HG03571 (cell line): ENCODE measurements around the gene SPECC1L.

Experiments used
- ATAC-seq: cut with Tn5 transposase; IDR thresholded peaks from one replicate; pipeline ENCODE4 v1.9.1; 2021; ENCODE audit not compliant: unreplicated experiment

The SPECC1L gene

DNA sequence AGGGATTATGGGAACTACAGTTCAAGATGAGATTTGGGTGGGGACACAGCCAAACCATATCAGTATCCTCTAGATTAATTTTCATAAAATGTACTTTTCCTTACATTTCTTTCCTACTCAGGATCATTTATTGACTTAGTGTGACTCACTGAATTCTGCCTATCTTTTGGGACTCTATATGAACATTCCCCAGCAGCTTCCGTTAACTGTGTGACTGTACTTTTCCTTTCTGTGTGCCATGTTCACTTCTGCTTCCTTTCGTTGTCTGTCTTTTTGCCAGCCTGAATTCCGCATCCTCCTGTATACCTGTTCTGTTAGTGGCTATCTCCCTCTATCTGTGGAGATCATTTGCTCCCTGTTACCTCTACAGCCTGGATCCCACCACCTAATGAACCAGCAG, 48.8 kb downstream of the SPECC1L start:
- no peak for ATAC-seq

DNA sequence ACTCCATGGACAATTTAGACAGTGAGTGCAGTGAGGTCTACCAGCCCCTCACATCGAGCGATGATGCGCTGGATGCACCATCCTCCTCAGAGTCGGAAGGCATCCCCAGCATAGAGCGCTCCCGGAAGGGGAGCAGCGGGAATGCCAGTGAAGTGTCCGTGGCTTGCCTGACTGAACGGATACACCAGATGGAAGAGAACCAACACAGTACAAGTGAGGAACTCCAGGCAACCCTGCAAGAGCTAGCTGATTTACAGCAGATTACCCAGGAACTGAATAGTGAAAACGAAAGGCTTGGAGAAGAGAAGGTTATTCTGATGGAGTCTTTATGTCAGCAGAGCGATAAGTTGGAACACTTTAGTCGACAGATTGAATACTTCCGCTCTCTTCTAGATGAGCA, 51.4 kb downstream of the SPECC1L start:
- ATAC-seq: no peak

DNA sequence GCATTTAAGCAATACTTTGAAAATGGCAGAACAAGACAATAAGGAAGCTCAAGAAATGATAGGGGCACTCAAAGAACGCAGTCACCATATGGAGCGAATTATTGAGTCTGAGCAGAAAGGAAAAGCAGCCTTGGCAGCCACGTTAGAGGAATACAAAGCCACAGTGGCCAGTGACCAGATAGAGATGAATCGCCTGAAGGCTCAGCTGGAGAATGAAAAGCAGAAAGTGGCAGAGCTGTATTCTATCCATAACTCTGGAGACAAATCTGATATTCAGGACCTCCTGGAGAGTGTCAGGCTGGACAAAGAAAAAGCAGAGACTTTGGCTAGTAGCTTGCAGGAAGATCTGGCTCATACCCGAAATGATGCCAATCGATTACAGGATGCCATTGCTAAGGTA, 51.9 kb downstream of the SPECC1L start:
- no peak for ATAC-seq

DNA sequence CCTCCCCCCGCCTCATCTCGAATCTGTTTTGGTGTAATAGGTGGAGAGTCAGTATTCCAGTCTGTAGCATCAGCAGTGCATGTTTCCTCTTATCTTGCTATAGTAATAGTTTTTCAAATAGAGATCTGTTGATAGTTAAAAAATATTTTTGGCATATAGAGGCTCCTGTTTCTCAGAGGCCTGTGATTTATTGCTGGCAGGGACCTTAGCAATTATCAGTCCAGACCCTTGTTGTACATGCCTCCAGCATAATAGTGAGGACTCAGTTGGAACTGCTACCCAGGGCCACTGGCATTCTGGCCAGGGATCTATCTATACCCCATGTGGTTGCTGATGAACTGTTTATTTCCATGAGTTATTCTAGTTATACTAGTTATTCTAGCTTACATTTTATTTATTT, 52.6 kb downstream of the SPECC1L start:
- no peak for ATAC-seq

DNA sequence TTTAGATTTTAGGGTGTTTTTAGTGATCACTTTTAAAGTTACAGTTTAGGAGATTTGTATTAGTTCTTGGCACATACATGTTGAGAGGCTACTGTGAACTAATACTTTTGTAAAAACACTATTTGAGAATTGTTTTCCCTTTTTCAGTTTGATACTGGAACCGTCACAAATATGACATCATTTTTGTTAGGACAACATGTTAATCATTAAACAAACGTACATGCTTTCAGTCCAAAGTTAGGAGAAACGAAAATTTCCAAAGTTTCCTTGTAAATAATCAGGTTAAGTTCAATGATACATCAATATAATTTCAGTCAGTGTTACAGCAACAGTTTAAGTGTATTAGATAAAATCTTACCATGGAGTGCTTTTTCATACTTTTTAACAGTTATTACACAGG, 53.1 kb downstream of the SPECC1L start:
- no peak for ATAC-seq

DNA sequence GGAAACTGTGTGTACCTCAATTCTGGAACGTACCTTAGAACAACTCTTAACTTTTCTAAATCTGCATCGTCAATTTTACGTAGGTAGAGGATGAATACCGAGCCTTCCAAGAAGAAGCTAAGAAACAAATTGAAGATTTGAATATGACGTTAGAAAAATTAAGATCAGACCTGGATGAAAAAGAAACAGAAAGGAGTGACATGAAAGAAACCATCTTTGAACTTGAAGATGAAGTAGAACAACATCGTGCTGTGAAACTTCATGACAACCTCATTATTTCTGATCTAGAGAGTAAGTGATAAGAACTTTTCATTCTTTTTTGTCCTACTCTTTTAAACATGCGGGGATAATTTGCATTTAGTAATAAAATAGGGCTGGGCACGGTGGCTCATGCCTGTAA, 53.5 kb downstream of the SPECC1L start:
- no peak for ATAC-seq

DNA sequence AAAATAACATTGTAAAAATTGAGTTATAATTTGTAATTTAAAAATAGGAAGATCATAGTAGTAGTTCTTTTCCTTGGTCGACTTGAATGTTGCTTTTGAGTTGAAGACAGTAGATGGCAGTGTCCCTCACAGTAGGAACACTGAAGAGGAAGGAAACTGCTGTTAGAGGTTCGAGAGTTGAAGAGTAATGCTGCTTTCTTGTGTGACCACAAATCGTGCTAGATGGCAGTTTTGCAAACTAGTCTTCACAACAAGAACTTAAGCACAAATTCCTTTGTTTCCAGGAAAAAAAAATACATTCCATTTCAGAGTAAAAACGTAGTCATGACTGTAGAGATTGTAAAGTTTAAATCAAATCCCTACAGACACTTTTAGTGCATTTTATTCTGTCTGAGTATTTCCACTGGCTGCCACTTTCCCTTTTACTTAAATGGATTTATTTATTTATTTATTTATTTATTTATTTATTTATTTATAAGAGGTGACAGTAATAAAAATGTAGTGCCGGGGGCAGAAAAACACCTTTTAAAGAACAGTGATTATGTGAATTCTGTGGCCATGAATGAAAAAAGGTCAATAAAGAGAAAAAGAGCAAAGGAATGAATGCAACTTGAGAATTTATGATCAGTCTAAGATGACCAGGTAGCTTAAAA, 54.6 kb downstream of the SPECC1L start:
- ATAC-seq: no peak

DNA sequence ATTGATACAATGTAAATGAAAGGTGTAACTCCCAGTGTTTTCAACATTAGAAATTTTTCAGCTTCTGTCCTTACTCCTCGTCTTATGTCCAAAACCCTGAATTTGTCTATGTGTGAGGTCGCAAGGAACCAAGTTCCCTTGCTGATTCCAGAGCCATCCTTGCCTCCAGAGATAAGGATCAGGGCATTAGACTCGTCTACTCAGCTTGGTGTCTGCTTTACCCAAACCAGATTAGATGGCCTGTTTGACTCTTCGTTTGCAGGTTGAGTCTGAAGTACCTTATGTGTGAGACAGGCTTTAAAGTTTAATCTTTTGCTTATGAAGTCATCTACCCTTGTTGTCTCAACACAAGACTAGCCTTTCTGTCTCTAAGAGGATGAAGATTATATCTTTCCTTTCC, 55.6 kb downstream of the SPECC1L start:
- ATAC-seq: no peak

DNA sequence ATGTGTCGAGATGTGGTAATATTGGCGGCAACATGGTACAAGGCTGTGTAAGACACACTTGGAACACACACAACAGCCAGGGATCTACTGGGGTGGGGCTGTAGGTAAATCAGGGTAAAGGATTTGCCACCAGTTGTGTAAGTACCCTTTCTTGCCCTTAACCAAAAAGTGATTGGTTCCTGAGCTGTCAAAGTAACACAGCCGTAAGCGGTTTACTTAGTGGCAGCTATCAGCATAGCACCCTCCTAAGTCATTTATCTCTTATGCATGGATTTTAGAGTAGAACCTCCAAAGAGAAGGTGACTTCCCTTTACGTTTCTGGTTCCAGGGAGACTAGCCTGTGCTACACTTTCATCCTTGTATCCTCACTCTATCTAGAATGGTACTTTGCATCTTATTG, 57.2 kb downstream of the SPECC1L start:
- no peak for ATAC-seq

DNA sequence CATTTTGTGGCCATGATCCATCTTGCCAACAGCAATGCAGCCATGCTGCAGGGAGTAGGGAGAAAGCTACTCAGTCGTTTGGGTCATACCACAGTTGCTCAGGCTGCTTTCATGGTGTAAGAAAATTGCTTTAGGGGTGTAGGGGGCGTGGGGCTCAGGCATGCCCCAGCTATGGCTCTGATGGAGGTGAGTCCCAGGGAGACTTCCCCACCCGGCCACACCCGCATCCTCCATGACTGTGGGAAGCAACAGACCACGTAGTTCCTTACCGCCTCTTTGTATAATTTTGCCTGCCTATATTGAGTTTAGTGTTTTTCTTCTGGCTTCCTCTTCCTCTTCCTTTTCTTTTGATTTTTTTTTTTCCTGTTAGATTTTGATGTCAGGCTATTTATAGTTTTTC, 58.8 kb downstream of the SPECC1L start:
- no peak for ATAC-seq

DNA sequence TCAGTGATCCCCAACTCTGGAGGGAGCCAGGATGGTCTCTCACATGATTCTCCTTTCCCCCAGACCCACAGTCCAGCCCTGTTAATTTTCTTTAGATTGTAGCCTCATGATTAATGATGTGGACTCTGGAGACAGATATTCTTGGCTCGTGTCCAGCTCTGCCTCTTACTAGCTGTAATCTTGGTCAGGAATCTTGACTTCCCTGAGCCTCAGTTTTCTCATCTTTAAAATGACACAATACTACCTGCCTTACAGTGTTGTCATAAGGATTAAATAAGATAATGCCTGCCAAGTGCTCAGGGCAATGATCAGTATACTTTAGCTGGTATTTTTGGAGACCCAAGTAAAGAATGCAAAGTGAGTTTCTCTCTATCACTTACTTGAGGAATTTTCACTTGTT, 60.0 kb downstream of the SPECC1L start:
- ATAC-seq: no peak

DNA sequence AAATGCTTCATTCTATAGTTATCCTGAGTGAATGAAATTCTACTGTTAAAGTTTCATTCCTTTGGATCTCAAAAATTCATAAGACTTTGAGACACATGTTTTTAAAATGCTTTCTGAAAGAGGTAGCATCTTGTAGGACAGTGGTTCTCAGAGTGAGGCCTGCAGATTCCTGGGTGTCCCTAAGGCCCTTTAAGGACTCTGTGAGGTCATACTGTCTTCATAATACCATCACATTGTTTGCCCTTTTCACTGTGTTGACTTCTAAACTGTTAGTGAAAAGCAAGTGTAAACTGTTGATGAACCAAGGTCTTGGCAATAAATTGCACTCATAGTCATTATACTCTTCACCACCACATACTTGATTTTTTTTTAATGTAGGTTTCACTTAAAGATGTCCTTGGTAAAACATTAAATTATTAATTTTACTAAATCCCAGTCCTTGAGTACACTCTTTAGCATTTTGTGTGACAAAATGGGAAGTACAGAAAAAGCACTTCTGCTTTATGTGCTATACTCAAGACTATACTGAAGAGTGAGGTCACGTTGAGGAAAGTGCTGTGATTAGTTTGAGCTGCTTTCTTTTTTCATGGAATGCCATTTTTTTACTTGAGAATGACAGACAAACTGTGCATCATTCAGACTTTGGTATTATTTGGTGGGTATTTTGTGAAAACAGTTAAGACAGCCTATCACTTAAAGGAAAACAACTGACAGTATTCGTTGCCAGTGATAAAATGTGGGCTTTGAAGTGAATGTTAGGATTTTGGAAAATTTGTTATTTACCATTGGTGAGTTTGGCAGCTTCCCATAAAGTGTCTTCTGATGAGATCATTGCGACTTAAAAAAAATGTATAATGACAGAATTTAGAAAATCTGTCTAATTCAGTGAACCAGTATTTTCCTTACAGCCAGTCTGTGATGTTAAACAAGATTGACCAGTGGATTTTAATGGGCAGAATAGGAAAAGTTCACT, 61.1 kb downstream of the SPECC1L start:
- ATAC-seq: no peak

DNA sequence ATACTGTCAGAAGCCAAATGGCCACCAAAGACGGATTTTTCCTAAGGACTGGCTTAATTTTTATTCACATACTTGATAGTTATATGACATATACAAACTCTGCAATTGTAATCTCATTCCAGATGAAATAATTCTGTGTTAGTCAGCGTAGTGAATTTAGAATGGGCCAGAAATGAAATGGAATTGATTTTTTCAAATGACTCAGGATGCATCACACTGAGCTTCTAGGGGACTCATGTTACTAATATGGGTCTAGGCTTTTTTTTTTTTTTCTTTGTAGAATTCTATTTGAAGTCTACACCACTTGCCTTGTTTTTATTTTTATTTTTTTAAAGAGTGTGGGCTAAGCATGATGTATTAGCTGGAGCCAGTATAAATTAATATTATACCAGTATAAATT, 62.7 kb downstream of the SPECC1L start:
- ATAC-seq: no peak

DNA sequence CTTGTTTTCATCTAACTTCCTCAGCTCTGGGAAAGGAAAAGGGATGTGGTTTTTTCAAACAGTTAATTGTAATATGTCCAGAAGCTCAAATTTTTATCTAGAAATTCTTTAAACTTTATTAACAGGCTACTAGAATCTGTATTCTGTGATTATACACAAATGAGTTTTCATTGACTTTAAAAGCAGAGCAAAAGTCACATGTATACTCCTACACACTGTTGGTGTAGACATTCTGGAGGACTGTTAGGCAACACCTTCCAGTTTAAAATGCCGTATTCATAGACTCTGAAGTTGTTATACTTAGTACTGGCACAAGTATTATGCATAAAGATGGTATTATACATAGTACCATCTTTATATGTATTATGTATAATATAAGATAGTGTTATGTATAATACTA, 64.9 kb downstream of the SPECC1L start:
- no peak for ATAC-seq

DNA sequence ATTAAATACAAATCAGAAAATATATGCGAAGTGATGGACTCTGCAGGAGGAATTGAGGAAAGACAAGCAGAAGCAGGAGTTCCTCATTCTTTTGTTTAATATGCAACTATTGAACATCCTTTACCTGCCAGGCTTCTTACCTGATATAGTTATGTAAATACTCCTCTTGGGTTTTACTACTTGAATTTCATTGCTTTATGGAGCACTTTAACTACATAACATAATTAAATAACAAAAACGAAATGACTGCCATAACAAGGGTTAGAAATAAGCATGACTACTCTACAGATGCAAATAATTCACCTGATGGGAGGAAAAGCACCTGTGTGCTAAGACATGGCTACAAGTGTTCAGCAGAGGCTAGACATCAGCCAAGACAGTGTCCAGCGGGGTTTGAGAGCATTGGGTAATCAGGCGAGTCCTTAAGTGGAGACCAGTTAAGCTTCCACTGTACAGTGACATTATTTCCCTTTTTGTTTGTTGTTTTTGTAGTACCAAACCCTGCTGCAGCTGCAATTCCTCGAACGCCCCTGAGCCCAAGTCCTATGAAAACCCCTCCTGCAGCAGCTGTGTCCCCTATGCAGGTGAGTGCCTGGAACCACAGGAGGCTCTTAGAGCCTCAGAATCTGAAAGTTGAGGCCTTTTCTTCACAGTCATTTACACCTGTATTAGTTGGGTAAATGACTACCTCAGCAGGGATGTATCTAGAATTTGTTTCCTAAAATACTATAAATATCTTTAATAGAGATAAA, 67.4 kb downstream of the SPECC1L start:
- no peak for ATAC-seq

DNA sequence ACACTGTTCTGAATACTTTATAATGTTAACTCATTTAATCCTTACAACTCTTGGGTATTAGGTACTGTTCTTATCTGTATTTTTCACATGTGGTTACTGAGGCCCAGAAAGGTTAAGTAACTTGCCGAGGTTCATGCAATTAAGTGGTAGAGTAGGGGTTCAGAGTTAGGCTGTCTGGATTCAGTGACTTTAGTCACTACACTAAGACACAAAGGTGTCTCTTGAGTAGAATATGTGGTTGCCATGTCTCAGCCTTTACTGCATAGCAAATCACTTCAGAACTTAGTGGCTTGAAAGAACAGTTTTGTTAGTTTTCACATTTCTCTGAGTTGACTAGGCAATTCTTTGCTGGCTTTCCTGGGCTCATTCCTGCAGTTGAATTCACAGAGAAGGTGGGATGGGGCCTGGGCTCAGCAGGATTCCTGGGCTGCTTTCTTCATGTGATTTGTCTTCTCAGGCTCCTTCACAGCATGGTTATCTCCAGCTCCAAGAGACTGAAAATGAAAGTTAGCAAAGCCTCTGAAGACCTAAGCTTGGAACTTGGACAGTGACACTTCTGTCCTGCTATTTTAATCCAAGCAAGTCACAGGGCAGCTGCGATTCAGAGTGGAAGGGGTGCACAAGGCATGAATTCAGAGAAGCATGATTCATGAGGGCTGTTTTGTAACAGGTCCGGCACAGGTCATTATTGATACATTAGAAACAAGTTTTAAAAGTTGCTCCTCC, 68.3 kb downstream of the SPECC1L start:
- no peak for ATAC-seq

DNA sequence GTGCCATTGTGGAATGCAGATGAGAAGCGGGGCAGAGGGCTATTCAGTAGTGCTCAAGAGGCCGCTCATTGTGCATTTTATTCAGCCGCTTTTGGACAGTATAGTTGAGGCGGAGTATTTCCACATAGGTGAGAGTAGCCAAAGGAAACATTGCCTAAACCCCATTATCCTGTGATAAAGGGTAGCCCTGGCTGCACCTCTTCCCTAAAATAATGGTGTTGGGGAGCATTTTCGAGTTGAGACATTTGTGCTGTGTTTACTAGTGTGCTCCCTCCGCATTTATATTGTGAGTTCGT, 68.8 kb downstream of the SPECC1L start:
- no peak for ATAC-seq

DNA sequence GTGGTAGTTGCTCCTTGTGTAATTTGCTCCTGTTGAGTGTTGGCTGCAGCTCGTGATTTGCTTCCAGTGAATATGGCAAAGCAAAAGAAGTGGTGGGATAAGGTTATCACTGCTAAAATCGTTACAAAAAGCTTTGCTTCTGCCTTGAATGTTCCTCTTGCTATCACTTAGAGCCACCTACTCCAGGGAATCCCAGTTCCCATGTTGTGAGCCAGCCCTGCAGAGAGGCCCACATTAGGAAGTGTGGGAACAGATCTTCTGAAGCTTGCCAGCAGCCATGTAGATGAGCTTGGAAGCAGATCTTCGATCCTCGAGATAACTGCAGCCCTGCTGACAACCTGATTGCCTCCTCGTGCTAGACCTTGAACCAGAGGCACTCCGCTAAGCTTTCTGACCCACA, 71.0 kb downstream of the SPECC1L start:
- ATAC-seq: no peak

DNA sequence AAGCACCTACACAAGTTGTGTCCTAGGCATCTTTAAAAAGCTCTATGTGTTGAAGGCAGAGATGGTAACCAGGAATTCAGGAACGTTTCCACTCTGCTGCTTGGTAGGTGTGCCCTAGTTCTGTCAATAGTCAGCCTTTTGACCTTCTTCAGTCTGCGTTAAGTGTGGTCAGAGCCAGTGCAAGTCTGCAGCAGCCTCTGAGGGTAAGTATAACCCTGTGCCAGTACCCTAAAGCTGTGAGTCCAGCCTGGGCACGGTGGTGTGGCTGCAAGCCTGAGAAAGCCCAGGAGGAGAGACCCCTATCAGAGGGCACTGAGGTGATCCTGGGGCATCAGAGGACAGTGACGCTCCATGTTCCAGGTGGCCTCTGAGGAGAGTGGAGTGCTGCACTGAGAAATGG, 80.0 kb downstream of the SPECC1L start:
- ATAC-seq: no peak

DNA sequence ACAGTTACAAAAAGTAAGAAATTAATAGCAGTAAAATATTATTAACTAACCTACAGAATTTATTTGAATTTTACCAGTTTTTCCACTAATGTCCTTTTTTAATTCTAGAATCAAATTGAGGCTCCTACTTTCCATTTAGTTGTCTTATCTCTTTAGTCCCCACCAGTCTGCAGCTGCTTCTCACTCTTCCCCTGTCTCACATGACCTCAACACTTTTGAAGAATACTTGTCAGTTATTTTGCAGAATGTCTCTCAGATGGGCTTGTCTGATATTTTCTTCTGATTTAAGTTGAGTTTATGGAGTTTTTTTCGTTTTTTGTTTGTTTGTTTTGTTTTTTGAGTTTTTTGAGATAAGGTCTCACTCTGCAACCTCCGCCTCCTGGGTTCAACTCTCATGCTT, 82.5 kb downstream of the SPECC1L start:
- no peak for ATAC-seq

DNA sequence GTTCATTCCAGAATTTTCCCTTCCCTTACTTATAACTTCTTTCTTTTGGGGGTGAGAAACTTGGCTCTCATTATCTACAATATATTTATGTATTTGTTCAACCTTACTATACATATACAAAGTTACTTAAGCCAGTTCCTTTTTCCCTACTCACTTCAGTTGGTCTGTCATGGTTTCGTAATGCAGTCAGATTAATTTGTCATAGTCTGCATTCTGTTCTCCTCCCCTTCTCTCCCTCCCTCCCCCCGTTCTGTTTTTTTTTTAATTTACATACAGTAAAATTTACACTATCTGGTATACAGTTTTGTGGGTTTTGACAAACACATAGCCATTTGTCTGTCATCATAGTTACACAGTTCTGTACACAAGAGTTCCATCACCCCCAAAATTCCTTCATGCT, 84.9 kb downstream of the SPECC1L start:
- no peak for ATAC-seq
